T1000 (cell line): Measurements from ENCODE around the gene TMC2.

ENCODE experiments used
- DNase-seq: peaks from one replicate; lab custom pipeline; 2025; ENCODE audit warnings: mixed read lengths; lab: John Stamatoyannopoulos, UW

TMC2 gene

GRCh38 chr20:2626853-2627541, 90.6 kb downstream of the TMC2 start:
- peak; percentile 85 for DNase-seq

GRCh38 chr20:2631228-2631627, 94.9 kb downstream of the TMC2 start:
- no peak for DNase-seq

- no peak for DNase-seq
Measured at GRCh38 chr20:2633381-2633780, 97.0 kb downstream of the TMC2 start.

- no peak for DNase-seq
Measured at GRCh38 chr20:2637246-2637645, 100.9 kb downstream of the TMC2 start.

GRCh38 chr20:2640260-2640659, 103.9 kb downstream of the TMC2 start:
- DNase-seq, result no peak

- DNase-seq, result no peak
Measured at GRCh38 chr20:2640899-2641298, 104.5 kb downstream of the TMC2 start.

GRCh38 chr20:2643708-2644107, 107.3 kb downstream of the TMC2 start:
- no peak for DNase-seq

- DNase-seq, result peak; percentile 92
Measured at GRCh38 chr20:2651772-2652723, 115.7 kb downstream of the TMC2 start, which contains the start of gene NOP56. Gene NOP56, plus strand, starts transcription at chr20:2652632. Its CDS starts 29 bp downstream, at chr20:2652661.

- no peak for DNase-seq
Measured at GRCh38 chr20:2652724-2653555, 116.6 kb downstream of the TMC2 start.

- no peak for DNase-seq
Measured at GRCh38 chr20:2653556-2654383, 117.4 kb downstream of the TMC2 start.

GRCh38 chr20:2654384-2654822, 118.0 kb downstream of the TMC2 start:
- DNase-seq, result no peak

- DNase-seq, result no peak
Measured at GRCh38 chr20:2654831-2655230, 118.5 kb downstream of the TMC2 start.

- DNase-seq, result no peak
Measured at GRCh38 chr20:2655331-2656116, 119.2 kb downstream of the TMC2 start.

GRCh38 chr20:2656471-2657117, 120.2 kb downstream of the TMC2 start:
- no peak for DNase-seq

- DNase-seq, result no peak
Measured at GRCh38 chr20:2657241-2657640, 120.9 kb downstream of the TMC2 start.

GRCh38 chr20:2657674-2658073, 121.3 kb downstream of the TMC2 start:
- no peak for DNase-seq

- no peak for DNase-seq
Measured at GRCh38 chr20:2658414-2659354, 122.3 kb downstream of the TMC2 start.

- no peak for DNase-seq
Measured at GRCh38 chr20:2659547-2659946, 123.2 kb downstream of the TMC2 start.
